Measurements from ENCODE around the gene ENTREP1.

GRCh38 chr9:69391946-69392345, 66.9 kb downstream of the ENTREP1 start:
- TF ChIP-seq CTCF (IDR thresholded peaks at IDR 0.05) (no peak), POLR2A (IDR thresholded peaks at IDR 0.05) (no peak)
